Endothelial cell of umbilical vein (primary cell): ENCODE data around the gene JARID2. TPM values are rescaled to one million over a fixed set of nuclear protein-coding genes. Genes with fewer than 3 reads are reported as not detected.

ENCODE experiments used
- BruUV-seq: library from RNA; stranded (reverse); fragments of 400-500 nt; replicated peaks from 2 replicates; lab custom pipeline; 2021; lab: Mats Ljungman, UMichigan
- CTCF ChIA-PET: fragments of 300-600, 350-600 bp; sonication (Branson Sonifier 250); formaldehyde crosslinking; loops from one replicate; lab custom pipeline; 2021; ENCODE audit warnings: antibody characterized with exemption, inconsistent platforms; lab: Charles Lee
- POLR2A ChIA-PET: fragments of 300-600, 350-600 bp; sonication (Branson Sonifier 250); formaldehyde crosslinking; loops from one replicate; lab custom pipeline; 2021; ENCODE audit warnings: antibody characterized with exemption, inconsistent platforms; lab: Charles Lee
- DNase-seq: peaks from one replicate; pipeline ENCODE4 v3.0.0-alpha.2; 2011; ENCODE audit warnings: low read depth, low spot score
- FAIRE-seq: peaks from 2 replicates; lab custom pipeline; 2011; peaks lifted over from hg19 to GRCh38; lab: Jason Lieb, UNC
- H2AFZ ChIP-seq: 2 replicates; pipeline ENCODE4 v1.6.0; 2012; ENCODE audit warnings: low read depth, low read length, control low read depth, inconsistent platforms
- H3K27ac ChIP-seq: 2 replicates; pipeline ENCODE4 v1.5.1; 2011; ENCODE audit warnings: low read depth, mild to moderate bottlenecking, control low read depth, low read length, moderate library complexity; ENCODE audit not compliant: insufficient read depth
- H3K27me3 ChIP-seq, 2 experiments: 2 replicates each; pipeline versions ENCODE4 v1.6.0 to v1.6.1; 2011; ENCODE audit warnings: low read length in 2 of 2, mixed read lengths in 1 of 2; ENCODE audit not compliant: control insufficient read depth in 2 of 2, insufficient read depth in 2 of 2
- H3K36me3 ChIP-seq, 2 experiments: 2 replicates in 1 of 2; 3 replicates in 1 of 2; pipeline ENCODE4 v1.5.1; 2011; ENCODE audit warnings: low read length in 2 of 2, mild to moderate bottlenecking in 1 of 2, moderate library complexity in 1 of 2; ENCODE audit not compliant: control insufficient read depth in 2 of 2, insufficient read depth in 2 of 2; ENCODE audit errors: extremely low read depth in 1 of 2
- H3K4me1 ChIP-seq: 3 replicates; pipeline ENCODE4 v1.5.1; 2011; ENCODE audit warnings: mild to moderate bottlenecking, low read length; ENCODE audit not compliant: control insufficient read depth, insufficient read depth; ENCODE audit errors: extremely low read depth
- H3K4me2 ChIP-seq: 2 replicates; pipeline ENCODE4 v1.6.1; 2011; ENCODE audit warnings: low read length, control low read depth, mixed read lengths; ENCODE audit not compliant: insufficient read depth
- H3K4me3 ChIP-seq, 3 experiments: fragments of 200-600 bp in 1 of 3; sonication (generic), shearing (Covaris generic) in 1 of 3; replicated peaks in 1 of 3; 2 replicates each; pipeline ENCODE4 v1.5.1; 2011 to 2016; ENCODE audit warnings: control low read depth in 3 of 3, low read length in 3 of 3, mild to moderate bottlenecking in 2 of 3, inconsistent platforms in 1 of 3, low read depth in 1 of 3, moderate library complexity in 1 of 3; ENCODE audit not compliant: insufficient read depth in 1 of 3
- H3K79me2 ChIP-seq: 2 replicates; pipeline ENCODE4 v1.6.0; 2012; ENCODE audit warnings: low read length, inconsistent platforms; ENCODE audit not compliant: control insufficient read depth, insufficient read depth
- H3K9ac ChIP-seq: replicated peaks from 2 replicates; pipeline ENCODE3; 2011; ENCODE audit warnings: low read length, control low read depth; ENCODE audit not compliant: insufficient read depth; ENCODE audit errors: extremely low read depth
- H3K9me1 ChIP-seq: replicated peaks from 3 replicates; pipeline ENCODE4 v1.6.0; 2011; ENCODE audit warnings: mild to moderate bottlenecking, low read length; ENCODE audit not compliant: control insufficient read depth, insufficient read depth; ENCODE audit errors: extremely low read depth
- H3K9me3 ChIP-seq: replicated peaks from 2 replicates; pipeline ENCODE4 v1.5.1; 2012; ENCODE audit warnings: low read length, inconsistent platforms; ENCODE audit not compliant: control insufficient read depth, insufficient read depth
- H4K20me1 ChIP-seq: replicated peaks from 2 replicates; pipeline ENCODE3; 2011; ENCODE audit warnings: mild to moderate bottlenecking, low read length; ENCODE audit not compliant: control insufficient read depth, insufficient read depth; ENCODE audit errors: extremely low read depth
- EZH2 ChIP-seq: IDR thresholded peaks from 2 replicates; pipeline ENCODE4 v1.6.1; 2012; ENCODE audit warnings: borderline replicate concordance, low read depth, mild to moderate bottlenecking, moderate library complexity, low read length, inconsistent platforms; ENCODE audit not compliant: severe bottlenecking
- FOS ChIP-seq: IDR thresholded peaks from 2 replicates; pipeline ENCODE4 v1.6.1; 2011; ENCODE audit warnings: mild to moderate bottlenecking, low read length, moderate library complexity, borderline replicate concordance; ENCODE audit not compliant: insufficient read depth
- GATA2 ChIP-seq: IDR thresholded peaks from 2 replicates; pipeline ENCODE4 v1.7.0; 2011; ENCODE audit warnings: low read depth, mild to moderate bottlenecking, moderate library complexity, mixed read lengths, low read length; ENCODE audit not compliant: insufficient read length, insufficient read depth
- JUN ChIP-seq: IDR thresholded peaks from 2 replicates; pipeline ENCODE4 v1.6.1; 2011; ENCODE audit warnings: borderline replicate concordance, low read depth; ENCODE audit not compliant: insufficient read length, insufficient read depth
- MYC ChIP-seq: IDR thresholded peaks from one replicate; pipeline ENCODE4 v1.6.1; 2011; ENCODE audit warnings: mild to moderate bottlenecking, low read depth, low read length
- POLR2A ChIP-seq: IDR thresholded peaks from 2 replicates; pipeline ENCODE4 v1.6.1; 2012; ENCODE audit warnings: low read depth, mild to moderate bottlenecking, control low read depth, low read length
- POLR2AphosphoS5 ChIP-seq: IDR thresholded peaks from 2 replicates; pipeline ENCODE4 v1.6.1; 2012; ENCODE audit warnings: low read depth, mild to moderate bottlenecking, control low read depth, low read length, moderate library complexity; ENCODE audit not compliant: insufficient read depth
- dilution Hi-C: fragments of 300-500 bp; cut with MboI; formaldehyde crosslinking; loops from one replicate; pipeline ENCODE4 v1.15.0; 2019; ENCODE audit warnings: low sequenced_read_pairs; ENCODE audit not compliant: extremely low pct_ligation_motif_present
- intact Hi-C: fragments of 100-400 bp; cut with micrococcal nuclease; formaldehyde crosslinking; loops from one replicate; pipeline ENCODE4 v1.10.0; 2022
- polyA plus RNA-seq, 4 experiments: library from polyadenylated mRNA; depleted of rRNA in 3 of 4; stranded (reverse) in 3 of 4; unstranded in 1 of 4; fragments of >200 nt; gene quantifications; 2 replicates each; pipeline versions ENCODE4 v1.2.1 to v1.2.3, GENCODE V29; 2011 to 2012; ENCODE audit warnings: missing spikeins in 1 of 4
- total RNA-seq: library from RNA; stranded (reverse); gene quantifications from 2 replicates; pipeline ENCODE4 v1.2.3, GENCODE V29; 2021
- TF ChIP-seq, protein P1 (sequence below): IDR thresholded peaks from 2 replicates; pipeline ENCODE4 v1.6.1; 2011; ENCODE audit not compliant: insufficient read depth, insufficient read length
- TF ChIP-seq, protein P2 (sequence below), 2 donors: IDR thresholded peaks; 1 replicate in 1 of 2; 2 replicates in 1 of 2; pipeline ENCODE4 v1.5.1; 2011; ENCODE audit warnings: low read length in 2 of 2, mild to moderate bottlenecking in 2 of 2, moderate library complexity in 2 of 2, control low read depth in 1 of 2, inconsistent platforms in 1 of 2, low read depth in 1 of 2; ENCODE audit not compliant: insufficient read depth in 1 of 2; ENCODE audit errors: extremely low read depth in 1 of 2

Gene JARID2
- total and polyA plus RNA-seq, 2 donors (not counting 3 experiments of a cell fraction or from before 2014, with no cell fraction given): 2.9 to 10.6 TPM

DNA sequence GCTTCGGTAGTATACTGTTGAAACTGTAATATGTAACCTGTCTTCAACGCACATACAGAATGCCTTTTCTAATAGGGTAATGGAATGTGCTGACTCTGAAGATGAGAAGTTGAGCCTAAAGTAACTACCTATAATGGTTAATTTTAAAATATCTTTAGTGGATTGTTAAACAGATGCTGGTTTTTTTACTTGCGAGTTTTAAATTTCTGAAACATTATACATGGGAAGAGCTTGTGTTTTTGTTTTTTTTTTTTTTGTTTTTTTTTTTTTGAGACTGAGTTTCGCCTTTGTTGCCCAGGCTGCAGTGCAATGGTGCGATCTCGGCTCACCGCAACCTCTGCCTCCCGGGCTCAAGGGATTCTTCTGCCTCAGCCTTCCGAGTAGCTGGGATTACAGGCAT, 166.9 kb downstream of the JARID2 start:
- no peak overlapping the region for H3K4me3 ChIP-seq
- no peaks in the 10 kb centered on the region for H3K9me3 ChIP-seq
- DNase-seq: no peak
- H4K20me1 ChIP-seq: no peaks in the 10 kb centered on the region
- no peaks in the 10 kb centered on the region for H3K4me1 ChIP-seq
- H2AFZ ChIP-seq: no peak overlapping the region
- H3K79me2 ChIP-seq: no peaks in the 10 kb centered on the region
- ChIA-PET POLR2A (no interaction called here), CTCF (interaction anchor here (1.0 kb wide), 1 partner anchor 13 kb away, joined by 3 read pairs; no protein-coding TSS in a partner anchor)
- no peak overlapping the region for H3K9ac ChIP-seq
- no peak overlapping the region for H3K4me2 ChIP-seq
- dilution Hi-C loops: no loop called here
- H3K27ac ChIP-seq: no peak overlapping the region
- H3K27me3 ChIP-seq: no peaks in the 10 kb centered on the region
- TF ChIP-seq POLR2AphosphoS5 (no peak), POLR2A (no peak)
- TF ChIP-seq, protein P1, sequence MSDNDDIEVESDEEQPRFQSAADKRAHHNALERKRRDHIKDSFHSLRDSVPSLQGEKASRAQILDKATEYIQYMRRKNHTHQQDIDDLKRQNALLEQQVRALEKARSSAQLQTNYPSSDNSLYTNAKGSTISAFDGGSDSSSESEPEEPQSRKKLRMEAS: no peak
- no peak for FAIRE-seq
- H3K36me3 ChIP-seq: no peaks in the 10 kb centered on the region
- H3K9me1 ChIP-seq: no peaks in the 10 kb centered on the region
- BruUV-seq: no TSS peak
- intact Hi-C loops: no loop called here

DNA sequence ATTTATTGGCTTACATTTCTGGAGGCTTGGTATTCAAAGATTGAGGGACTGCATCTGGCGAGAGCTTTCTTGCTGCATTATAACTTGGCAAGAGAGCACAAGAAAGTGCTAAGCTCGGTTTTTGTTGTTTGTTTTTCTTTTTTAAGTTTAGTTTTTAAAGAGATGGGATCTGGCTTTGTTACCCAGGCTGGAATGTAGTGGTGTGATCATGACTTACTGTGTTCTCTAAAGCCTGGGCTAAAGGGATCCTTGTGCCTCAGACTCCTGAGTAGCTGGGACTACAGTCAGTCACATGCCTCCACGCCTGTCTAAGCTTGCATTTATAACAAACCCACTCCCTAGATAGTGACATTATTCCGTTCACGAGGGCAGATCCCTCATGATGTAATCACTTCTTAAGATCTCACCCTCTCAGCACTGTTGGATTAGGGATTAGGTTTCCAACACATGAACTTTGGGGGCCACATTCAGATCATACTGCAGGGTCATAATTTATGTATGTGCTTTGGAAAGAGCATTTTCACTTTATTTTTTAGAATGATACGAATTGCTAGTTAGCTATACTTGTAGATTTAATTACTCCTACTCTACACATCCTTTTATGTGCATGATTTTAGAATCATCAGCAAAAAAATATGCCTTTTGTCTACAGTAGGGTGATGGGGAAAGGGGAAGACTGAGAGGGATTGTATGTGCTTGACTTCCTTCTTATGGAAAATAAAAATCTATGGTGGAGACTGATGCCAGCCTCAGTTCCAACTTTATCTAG, 167.8 kb downstream of the JARID2 start:
- no peaks in the 10 kb centered on the region for H3K27me3 ChIP-seq
- H2AFZ ChIP-seq: no peak overlapping the region
- no peak overlapping the region for H3K9ac ChIP-seq
- FAIRE-seq (no peak), DNase-seq (no peak)
- no peaks in the 10 kb centered on the region for H3K36me3 ChIP-seq
- no peaks in the 10 kb centered on the region for H3K9me1 ChIP-seq
- BruUV-seq: no TSS peak
- TF ChIP-seq POLR2A (no peak), MYC (no peak), POLR2AphosphoS5 (no peak), FOS (no peak), EZH2 (no peak), GATA2 (no peak), JUN (no peak)
- TF ChIP-seq, protein P1: no peak
- TF ChIP-seq, protein P2, sequence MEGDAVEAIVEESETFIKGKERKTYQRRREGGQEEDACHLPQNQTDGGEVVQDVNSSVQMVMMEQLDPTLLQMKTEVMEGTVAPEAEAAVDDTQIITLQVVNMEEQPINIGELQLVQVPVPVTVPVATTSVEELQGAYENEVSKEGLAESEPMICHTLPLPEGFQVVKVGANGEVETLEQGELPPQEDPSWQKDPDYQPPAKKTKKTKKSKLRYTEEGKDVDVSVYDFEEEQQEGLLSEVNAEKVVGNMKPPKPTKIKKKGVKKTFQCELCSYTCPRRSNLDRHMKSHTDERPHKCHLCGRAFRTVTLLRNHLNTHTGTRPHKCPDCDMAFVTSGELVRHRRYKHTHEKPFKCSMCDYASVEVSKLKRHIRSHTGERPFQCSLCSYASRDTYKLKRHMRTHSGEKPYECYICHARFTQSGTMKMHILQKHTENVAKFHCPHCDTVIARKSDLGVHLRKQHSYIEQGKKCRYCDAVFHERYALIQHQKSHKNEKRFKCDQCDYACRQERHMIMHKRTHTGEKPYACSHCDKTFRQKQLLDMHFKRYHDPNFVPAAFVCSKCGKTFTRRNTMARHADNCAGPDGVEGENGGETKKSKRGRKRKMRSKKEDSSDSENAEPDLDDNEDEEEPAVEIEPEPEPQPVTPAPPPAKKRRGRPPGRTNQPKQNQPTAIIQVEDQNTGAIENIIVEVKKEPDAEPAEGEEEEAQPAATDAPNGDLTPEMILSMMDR (IDR thresholded peaks at IDR 0.05; ENCODE audit: extremely low read depth in 1 of 2, insufficient read depth in 1 of 2, low read depth in 1 of 2, low read length in 2 of 2): no peak
- dilution Hi-C loops: no loop called here
- intact Hi-C loops: no loop called here
- POLR2A ChIA-PET: no interaction called here
- H3K4me3 ChIP-seq: no peak overlapping the region
- H3K27ac ChIP-seq: no peak overlapping the region
- H3K4me1 ChIP-seq: no peaks in the 10 kb centered on the region
- H3K79me2 ChIP-seq: no peaks in the 10 kb centered on the region
- CTCF ChIA-PET: interaction anchor here (1.0 kb wide), 1 partner anchor 14 kb away, joined by 3 read pairs; no protein-coding TSS in a partner anchor
- no peaks in the 10 kb centered on the region for H4K20me1 ChIP-seq
- H3K4me2 ChIP-seq: no peak overlapping the region
- no peaks in the 10 kb centered on the region for H3K9me3 ChIP-seq
